Upper lobe of left lung (tissue), 4 donors: ENCODE results near the gene NPDC1.

Experiments
- POLR2A ChIP-seq, 4 donors: fragments of 450-650 bp; IDR thresholded peaks; one replicate each; pipeline ENCODE4 v1.5.1; 2016 to 2017; ENCODE audit warnings: antibody characterized with exemption in 4 of 4, mild to moderate bottlenecking in 2 of 4
- TF ChIP-seq, protein P1 (sequence below), 6 experiments: fragments of 450-650 bp in 4 of 6; fragments of 200-600 bp in 2 of 6; sonication (generic) in 2 of 6; IDR thresholded peaks; one replicate each; pipeline ENCODE4 v1.5.1; 2016 to 2019; ENCODE audit warnings: antibody characterized with exemption in 6 of 6

- TF ChIP-seq, protein P1, sequence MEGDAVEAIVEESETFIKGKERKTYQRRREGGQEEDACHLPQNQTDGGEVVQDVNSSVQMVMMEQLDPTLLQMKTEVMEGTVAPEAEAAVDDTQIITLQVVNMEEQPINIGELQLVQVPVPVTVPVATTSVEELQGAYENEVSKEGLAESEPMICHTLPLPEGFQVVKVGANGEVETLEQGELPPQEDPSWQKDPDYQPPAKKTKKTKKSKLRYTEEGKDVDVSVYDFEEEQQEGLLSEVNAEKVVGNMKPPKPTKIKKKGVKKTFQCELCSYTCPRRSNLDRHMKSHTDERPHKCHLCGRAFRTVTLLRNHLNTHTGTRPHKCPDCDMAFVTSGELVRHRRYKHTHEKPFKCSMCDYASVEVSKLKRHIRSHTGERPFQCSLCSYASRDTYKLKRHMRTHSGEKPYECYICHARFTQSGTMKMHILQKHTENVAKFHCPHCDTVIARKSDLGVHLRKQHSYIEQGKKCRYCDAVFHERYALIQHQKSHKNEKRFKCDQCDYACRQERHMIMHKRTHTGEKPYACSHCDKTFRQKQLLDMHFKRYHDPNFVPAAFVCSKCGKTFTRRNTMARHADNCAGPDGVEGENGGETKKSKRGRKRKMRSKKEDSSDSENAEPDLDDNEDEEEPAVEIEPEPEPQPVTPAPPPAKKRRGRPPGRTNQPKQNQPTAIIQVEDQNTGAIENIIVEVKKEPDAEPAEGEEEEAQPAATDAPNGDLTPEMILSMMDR (IDR thresholded peaks at IDR 0.05): no peak
- TF ChIP-seq POLR2A (IDR thresholded peaks at IDR 0.05): no peak
These were observed 29.5 kb downstream of the NPDC1 start for GRCh38 chr9:137016436-137016835.
